GM11168 (cell line): Measurements from ENCODE around the gene EPB41L1.

ENCODE experiments used
- in situ Hi-C: fragments of 300-500 bp; cut with MboI; formaldehyde crosslinking; loops from one replicate; pipeline ENCODE4 v1.12.0; 2022; ENCODE audit warnings: low sequenced_read_pairs; ENCODE audit not compliant: unreplicated experiment

Gene EPB41L1

GRCh38 chr20:36152261-36152660 lies 2.3 kb upstream of the EPB41L1 start:
- in situ Hi-C loops = no loop called here

DNA sequence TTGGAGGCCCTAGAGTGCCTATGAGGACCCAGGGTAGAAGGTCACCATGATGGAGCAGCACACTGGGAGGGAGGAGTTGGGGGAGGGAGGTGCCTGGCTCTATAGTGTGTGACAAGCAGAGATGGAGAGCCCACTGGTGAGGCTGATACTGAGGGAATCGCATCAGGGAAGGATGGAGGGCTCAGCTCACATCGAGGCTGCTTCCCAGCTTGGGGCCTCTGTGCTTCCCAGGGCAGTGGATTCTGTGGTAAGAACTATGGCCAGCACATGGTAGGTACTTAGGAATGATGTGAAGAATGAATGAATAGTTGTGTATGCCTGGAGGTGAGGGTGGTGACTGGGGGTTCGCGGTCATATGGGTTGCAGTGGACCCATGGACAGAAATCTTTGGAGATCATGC lies 1.3 kb upstream of the EPB41L1 start:
- in situ Hi-C loops = no loop called here

DNA sequence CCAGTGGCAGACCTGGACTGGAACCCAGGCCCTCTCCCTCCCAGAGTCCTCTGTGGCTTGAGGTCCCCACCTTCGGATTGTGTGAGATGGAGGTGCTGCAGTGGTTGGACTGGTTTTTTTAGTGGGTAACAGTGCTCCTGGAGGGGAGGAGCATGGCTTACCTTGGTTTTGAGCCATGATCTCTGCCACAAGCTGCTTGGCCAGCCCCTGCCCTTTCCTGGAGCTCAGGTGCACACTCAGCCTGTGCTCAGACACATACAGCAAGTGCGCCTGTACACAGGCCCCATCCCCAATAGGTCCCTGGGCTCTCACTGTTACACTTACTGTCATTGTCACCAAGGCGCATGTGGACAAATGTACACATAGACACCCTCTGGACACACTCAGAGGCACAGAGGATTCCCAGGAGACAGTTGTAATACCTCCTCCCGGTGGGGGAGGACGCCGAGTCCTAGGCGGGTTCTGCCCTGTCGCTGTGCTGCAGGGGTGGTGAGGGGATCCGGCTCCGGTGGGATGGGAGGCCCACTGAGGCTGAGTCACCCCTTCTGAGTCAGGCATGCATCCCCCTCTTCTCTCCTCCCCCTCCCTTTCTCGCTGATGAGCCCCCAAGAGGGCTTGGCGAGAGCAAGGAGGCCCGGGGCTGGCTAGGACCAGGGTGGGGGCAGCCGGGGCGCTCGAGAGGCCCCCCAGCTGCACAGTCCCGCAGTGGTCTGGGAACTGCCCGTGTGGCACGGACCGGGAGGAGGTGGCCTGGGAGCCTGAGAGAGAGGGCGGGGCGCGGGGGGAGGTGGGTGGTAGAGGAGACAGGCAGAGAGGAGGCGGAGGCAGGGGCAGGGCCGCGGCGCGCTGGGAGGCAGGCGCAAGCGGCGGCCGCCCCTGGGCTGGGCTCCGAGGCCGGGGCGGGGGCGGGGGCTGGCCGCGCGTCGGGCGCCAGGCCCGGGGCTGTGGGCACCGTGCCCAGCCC lies 522 bp upstream of the EPB41L1 start:
- in situ Hi-C loops = no loop called here

DNA sequence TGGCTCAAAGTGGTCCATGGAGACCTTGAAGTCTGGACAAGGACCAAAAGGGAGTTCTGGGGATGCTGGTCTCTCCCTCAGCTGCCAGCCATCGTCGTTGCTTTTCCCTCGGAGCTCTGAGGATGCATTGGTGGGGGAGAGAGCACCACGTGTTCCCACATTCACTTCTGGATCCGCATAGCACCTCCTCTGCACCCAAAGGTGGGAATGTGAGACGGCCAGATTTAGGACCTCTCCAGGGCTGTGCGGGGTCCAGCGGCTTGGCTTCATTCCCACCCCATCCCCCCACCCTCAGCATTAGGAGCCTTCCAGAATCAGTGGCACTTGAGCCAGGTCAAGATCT lies 1.1 kb downstream of the EPB41L1 start:
- in situ Hi-C loops = no loop called here

DNA sequence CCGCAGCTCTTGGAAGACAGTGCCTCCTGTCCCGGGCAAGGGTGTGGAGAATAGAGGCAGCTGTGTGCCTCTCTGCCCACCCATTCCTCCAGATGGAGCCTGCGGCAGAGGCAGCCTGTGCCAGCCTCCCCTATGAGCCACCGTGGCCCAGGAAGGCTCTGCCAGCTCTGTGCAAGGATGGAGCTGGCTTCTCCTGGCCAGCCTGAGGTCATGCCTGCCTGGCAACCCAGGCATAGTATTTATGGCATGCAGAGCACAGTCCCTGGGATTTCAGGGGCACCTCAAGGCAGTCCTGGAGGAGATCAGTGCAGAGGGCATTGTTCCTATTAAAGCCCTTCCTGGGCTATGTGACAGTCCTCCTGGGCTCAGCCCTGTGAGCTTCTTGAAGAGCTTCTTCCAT lies 1.5 kb downstream of the EPB41L1 start:
- in situ Hi-C loops = no loop called here

DNA sequence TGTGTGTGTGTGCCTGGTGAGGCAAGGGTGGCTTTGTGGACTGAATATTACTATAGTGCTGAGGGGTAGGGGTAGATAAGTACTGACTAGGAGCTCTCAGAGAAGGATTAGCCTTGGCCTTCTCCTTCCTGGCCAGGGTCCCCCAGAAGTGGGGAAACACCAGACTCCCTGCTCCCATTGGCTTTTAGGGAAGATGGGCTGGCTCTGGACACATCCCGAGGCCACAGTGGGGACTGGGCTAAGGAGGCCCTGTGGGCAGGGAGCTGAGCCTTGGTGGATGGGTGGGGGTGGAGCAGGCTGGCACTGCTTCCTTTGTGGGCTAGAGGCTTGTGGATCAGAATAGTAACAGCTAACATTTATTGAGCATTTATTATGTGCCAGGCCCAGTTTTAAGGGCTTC lies 3.1 kb downstream of the EPB41L1 start:
- in situ Hi-C loops = no loop called here

DNA sequence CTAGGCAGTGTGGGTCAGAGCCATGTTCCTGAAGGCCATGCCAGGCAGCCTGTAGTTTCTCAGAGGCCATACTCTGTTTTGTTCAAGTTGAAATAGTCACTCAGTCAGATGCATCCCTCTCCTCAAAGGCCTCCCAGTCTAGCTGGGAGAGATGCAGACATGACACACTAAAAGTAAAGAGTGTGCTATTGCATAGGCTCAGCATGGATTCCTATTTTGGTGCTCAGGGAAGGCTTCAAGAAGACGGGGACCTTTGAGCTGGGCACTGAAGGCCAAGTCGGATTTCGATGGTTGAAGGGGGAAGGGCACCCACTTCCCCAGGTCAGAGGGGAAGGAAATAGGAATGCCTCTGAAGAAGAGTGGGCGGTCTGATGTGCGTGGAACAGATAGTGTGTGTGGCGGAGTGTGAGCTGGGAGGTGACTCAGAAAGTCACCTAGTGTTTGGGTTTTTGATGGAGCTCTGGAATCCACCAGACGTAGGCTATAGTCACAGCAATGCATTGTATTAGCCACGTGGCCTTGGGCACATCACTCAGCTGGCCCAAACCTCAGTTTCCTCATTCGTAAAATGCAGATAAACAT lies 3.7 kb downstream of the EPB41L1 start:
- in situ Hi-C loops = no loop called here

GRCh38 chr20:36159833-36160232 lies 5.3 kb downstream of the EPB41L1 start:
- in situ Hi-C loops = no loop called here

GRCh38 chr20:36162272-36162966 lies 7.9 kb downstream of the EPB41L1 start:
- in situ Hi-C loops = no loop called here

GRCh38 chr20:36167902-36168503 lies 13.5 kb downstream of the EPB41L1 start:
- in situ Hi-C loops = no loop called here

GRCh38 chr20:36170542-36171215 lies 16.1 kb downstream of the EPB41L1 start:
- in situ Hi-C loops = no loop called here

DNA sequence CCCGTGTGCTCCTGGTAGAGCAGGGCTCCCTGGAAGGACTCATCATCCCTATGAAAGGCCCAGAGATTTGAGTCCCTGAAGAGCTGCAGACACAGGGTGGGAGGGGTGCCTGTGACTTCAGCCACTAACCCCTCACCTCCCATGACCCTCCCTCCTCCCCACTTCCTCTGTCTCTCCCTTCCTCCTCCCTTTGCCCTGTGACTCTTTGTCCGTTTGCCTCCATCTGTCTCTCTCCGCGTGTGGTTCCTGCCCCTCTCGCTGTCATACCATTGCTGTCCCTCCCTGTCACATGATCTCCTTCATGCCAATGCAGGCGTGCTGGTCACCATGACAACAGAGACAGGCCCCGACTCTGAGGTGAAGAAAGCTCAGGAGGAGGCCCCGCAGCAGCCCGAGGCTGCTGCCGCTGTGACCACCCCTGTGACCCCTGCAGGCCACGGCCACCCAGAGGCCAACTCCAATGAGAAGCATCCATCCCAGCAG lies 19.0 kb downstream of the EPB41L1 start:
- in situ Hi-C loops = no loop called here

GRCh38 chr20:36175016-36175415 lies 20.5 kb downstream of the EPB41L1 start:
- in situ Hi-C loops = no loop called here

- in situ Hi-C loops = no loop called here
Observed at GRCh38 chr20:36175475-36175995, 21.0 kb downstream of the EPB41L1 start.

GRCh38 chr20:36177716-36178115 lies 23.2 kb downstream of the EPB41L1 start:
- in situ Hi-C loops = no loop called here

GRCh38 chr20:36179170-36179945 lies 24.8 kb downstream of the EPB41L1 start:
- in situ Hi-C loops = no loop called here

GRCh38 chr20:36180323-36180722 lies 25.8 kb downstream of the EPB41L1 start:
- in situ Hi-C loops = no loop called here

DNA sequence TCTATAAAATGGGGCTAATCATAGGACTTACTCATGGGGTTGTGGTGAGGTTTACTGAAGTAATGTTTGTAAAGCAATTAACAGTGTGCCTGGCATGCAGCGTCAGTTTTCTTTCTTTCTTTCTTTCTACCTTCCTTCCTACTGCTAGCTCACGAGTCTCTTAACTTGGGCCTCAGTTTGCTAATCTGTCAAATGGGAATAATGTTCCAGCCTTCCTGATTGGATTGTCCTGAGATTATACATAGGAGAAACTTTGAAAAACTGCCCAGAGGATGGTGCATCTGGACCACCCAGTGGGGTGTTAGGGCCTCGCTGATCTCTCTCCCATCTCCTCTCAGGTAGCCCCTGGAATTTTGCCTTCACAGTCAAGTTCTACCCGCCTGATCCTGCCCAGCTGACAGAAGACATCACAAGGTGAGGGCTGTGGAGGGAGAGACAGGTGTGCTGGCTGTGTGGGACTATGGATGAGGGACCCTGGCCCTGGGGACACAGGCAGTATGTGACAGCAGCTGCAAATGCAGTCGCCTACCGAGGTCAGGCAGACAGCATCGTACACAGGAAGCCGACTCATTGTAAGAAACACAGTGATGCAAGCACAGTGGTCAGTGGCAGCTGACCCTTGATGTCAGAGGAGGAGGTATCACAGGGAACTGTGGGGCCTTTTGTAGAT lies 27.5 kb downstream of the EPB41L1 start:
- in situ Hi-C loops = no loop called here
